Cardiac muscle cell (in vitro differentiated cells and primary cell): ENCODE results near the gene POU2F2. TPM values are rescaled to one million over a fixed set of nuclear protein-coding genes. Genes with fewer than 3 reads are reported as not detected.
A peak's percentile ranks its signal among the peaks of the same experiment; 100 is the strongest.

Source experiments
- DNase-seq, 2 donors: peaks; one replicate each; pipeline versions ENCODE4 v3.0.0 to v3.0.0-alpha.2; 2010 to 2017; ENCODE audit warnings: low read depth in 1 of 2, low spot score in 1 of 2
- H3K27ac ChIP-seq: fragments of 200-600 bp; sonication (generic); 2 replicates; pipeline ENCODE4 v1.5.1; 2016
- H3K27me3 ChIP-seq: fragments of 200-600 bp; sonication (generic); 2 replicates; pipeline ENCODE4 v1.6.0; 2016; ENCODE audit warnings: control low read depth
- H3K36me3 ChIP-seq: fragments of 200-600 bp; sonication (generic); 2 replicates; pipeline ENCODE4 v1.5.1; 2016; ENCODE audit warnings: control low read depth
- H3K4me1 ChIP-seq: fragments of 200-600 bp; sonication (generic); 2 replicates; pipeline ENCODE4 v1.8.1; 2017; ENCODE audit warnings: low read depth, mild to moderate bottlenecking, mixed run types
- H3K4me3 ChIP-seq: fragments of 200-600 bp; sonication (generic); 2 replicates; pipeline ENCODE4 v1.5.1; 2016; ENCODE audit warnings: mild to moderate bottlenecking
- H3K9me3 ChIP-seq: fragments of 200-600 bp; sonication (generic); 2 replicates; pipeline ENCODE4 v1.5.1; 2017; ENCODE audit warnings: low read depth, mild to moderate bottlenecking, control low read depth
- CTCF ChIP-seq: IDR thresholded peaks from 2 replicates; pipeline ENCODE4 v1.5.1; 2012; ENCODE audit warnings: low read depth, mild to moderate bottlenecking, low read length
- polyA plus RNA-seq: library from polyadenylated mRNA; unstranded; fragments of >200 nt; fragmentation: Nextera tagmentation; extraction: Ambion mirVana; gene quantifications from 2 replicates; pipeline ENCODE4 v1.2.1, GENCODE V29; 2016
- total RNA-seq: library from RNA; depleted of rRNA; stranded (reverse); fragments of >200 nt; gene quantifications from 2 replicates; pipeline ENCODE4 v1.2.3, GENCODE V29; 2016

The POU2F2 gene
- total and polyA plus RNA-seq, 2 experiments from 2014 or later = 0.12 TPM; not detected in 1

GRCh38 chr19:42122691-42123607, 9.3 kb downstream of the POU2F2 start:
- Histone ChIP-seq H3K36me3 (no peaks in the 10 kb centered on the region), H3K27me3 (no peaks in the 10 kb centered on the region), H3K27ac (no peak overlapping the region), H3K4me1 (no peaks in the 10 kb centered on the region), H3K4me3 (no peak overlapping the region), H3K9me3 (no peaks in the 10 kb centered on the region)
- TF ChIP-seq CTCF = no peak
- DNase-seq = no peak

GRCh38 chr19:42121656-42122069, 10.6 kb downstream of the POU2F2 start:
- Histone ChIP-seq H3K36me3 (no peaks in the 10 kb centered on the region), H3K27ac (no peak overlapping the region), H3K9me3 (no peaks in the 10 kb centered on the region), H3K4me1 (no peaks in the 10 kb centered on the region), H3K4me3 (no peak overlapping the region), H3K27me3 (no peaks in the 10 kb centered on the region)
- peak in 1 of 2 donors; percentile 78 for DNase-seq
- no peak for TF ChIP-seq CTCF

- H3K9me3 ChIP-seq = no peaks in the 10 kb centered on the region
- no peak for DNase-seq
- no peak overlapping the region for H3K27ac ChIP-seq
- H3K36me3 ChIP-seq = no peaks in the 10 kb centered on the region
- H3K4me1 ChIP-seq = no peaks in the 10 kb centered on the region
- no peak overlapping the region for H3K4me3 ChIP-seq
- TF ChIP-seq CTCF = no peak
- H3K27me3 ChIP-seq = no peaks in the 10 kb centered on the region
Observed at GRCh38 chr19:42121036-42121621, 11.1 kb downstream of the POU2F2 start.

- no peaks in the 10 kb centered on the region for H3K36me3 ChIP-seq
- no peaks in the 10 kb centered on the region for H3K27me3 ChIP-seq
- H3K4me1 ChIP-seq = no peaks in the 10 kb centered on the region
- no peak for TF ChIP-seq CTCF
- no peak for DNase-seq
- H3K9me3 ChIP-seq = no peaks in the 10 kb centered on the region
- no peak overlapping the region for H3K27ac ChIP-seq
- no peak overlapping the region for H3K4me3 ChIP-seq
Observed at GRCh38 chr19:42120276-42120980, 11.8 kb downstream of the POU2F2 start.

- Histone ChIP-seq H3K36me3 (no peaks in the 10 kb centered on the region), H3K27me3 (no peaks in the 10 kb centered on the region), H3K27ac (no peak overlapping the region), H3K4me1 (no peaks in the 10 kb centered on the region), H3K4me3 (no peak overlapping the region), H3K9me3 (no peaks in the 10 kb centered on the region)
- TF ChIP-seq CTCF = no peak
- DNase-seq = no peak
Observed at GRCh38 chr19:42117076-42117475, 15.2 kb downstream of the POU2F2 start.
